Activated T-cell treated with anti-CD3 and anti-CD28 coated beads for 48 hours (primary cell): Measurements from ENCODE around the gene JAZF1.

Source experiments
- DNase-seq: peaks from one replicate; pipeline ENCODE4 v3.0.0-alpha.2; 2020; ENCODE audit warnings: low read depth

JAZF1 gene

DNA sequence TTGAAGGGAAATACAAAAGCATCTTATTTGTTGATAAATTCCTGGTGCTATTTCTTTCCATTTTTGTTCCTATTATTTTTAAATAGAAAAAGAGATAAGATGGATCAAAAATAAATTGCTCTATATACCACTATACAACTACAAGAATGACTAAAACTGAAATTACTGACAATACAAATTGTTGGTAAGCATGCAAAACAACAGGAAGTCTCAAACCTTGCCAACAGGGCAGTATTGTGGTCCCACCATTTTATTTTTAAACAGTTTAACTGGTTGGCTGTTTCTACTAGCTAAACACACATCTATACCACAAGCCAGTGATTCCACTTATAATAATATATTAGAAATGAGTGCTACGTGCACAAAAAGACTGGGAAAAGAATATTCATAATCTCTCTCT, 213.0 kb downstream of the JAZF1 start:
- no peak for DNase-seq

DNA sequence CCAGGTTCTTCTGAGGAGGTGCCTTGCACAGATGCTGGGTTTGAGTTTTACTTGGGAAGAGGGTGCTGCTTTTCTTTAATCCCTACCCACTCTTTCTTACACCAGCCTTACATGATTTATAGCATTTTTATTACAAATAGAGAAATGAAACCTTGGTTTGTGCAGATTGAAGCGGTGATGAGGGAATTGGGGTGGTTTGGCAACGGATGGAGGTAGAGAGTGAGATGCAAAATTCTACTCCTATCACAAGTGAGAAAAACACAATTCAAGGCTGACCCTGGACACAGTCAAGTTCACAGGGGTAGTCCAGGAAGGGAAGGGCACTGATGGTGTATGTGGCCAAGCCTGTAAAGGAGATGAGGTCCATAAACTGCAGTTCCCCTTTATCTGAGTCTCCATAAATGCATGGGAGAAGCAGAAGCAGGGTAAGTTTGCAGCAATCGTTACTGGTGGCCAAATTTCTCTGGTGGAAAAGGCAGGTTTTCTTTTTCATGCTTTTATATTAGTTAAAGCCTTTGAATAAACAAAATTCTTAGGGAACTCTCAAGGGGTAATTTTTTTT, 214.3 kb downstream of the JAZF1 start:
- DNase-seq, result no peak

DNA sequence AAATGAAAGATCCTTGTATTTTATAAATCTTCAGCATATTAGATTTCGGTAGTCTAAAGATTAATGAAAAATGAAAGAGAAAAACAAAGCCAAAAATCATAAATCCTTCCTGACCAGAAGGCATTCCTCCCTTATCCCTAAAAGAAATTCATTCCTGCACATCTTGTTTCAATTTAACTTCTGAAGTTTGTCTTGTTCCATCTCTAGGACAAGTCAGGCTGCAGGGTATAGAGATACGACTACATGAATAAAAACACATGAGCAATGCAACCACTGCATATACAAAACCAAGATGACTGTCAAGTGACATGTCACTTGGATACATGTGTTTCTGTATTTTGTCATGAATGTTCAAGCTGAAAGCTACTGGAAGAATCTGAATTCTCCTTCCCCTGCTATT, 214.9 kb downstream of the JAZF1 start:
- DNase-seq, result no peak

DNA sequence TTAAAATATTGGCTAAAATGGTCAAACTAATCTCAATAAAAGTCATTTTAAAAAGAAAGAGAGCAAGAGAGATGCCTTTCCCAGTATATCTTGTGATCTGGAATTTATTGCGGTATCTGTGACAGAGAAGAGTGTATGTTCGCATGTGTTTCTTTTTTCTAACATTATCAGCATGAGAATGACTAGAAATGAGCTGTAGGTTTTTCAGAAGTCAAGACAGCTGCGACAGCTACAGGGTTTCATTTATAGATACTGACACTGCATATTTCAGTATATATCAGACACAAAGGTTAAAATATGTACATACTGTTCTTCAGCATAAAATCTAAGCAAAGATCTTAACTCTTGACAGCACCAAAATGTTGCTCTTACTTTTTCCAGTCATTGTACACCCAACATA, 215.8 kb downstream of the JAZF1 start:
- DNase-seq, result no peak

DNA sequence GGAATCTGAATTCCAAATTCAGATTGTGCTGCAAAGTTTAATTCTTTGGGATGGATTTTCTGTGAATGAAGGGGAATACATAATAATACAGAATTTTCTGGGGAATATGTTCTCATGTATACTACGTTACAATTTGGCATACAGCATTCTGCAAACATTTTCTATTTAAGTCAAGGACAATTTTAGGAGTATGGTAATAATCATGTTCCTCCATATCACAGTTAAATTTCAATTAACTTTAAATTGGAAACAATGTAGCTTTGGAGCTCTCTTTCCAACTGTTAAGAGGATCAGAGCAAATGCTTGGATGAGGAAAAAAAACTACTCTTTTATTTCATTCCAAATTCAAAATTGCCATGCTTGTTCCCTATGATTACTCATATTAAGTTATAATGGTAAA, 217.5 kb downstream of the JAZF1 start:
- DNase-seq, result no peak

DNA sequence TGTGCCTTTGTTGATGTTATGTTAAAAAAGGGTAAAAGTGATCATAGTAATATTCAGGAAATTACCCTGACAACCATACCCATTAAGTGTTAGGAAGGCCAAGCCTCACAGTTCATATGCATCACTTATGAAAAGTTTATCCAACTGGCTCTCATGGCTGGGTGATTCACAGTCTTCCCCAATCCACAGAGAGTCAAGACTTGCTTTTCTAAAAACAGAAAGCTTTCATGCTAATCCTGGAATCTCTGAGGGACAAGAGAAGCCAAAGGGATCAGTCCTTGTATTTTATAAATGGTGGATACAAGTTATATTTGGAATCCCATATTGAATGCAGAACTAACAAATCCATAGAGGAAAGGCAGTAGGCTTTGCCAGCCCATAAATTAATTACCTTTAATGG, 218.3 kb downstream of the JAZF1 start:
- no peak for DNase-seq

DNA sequence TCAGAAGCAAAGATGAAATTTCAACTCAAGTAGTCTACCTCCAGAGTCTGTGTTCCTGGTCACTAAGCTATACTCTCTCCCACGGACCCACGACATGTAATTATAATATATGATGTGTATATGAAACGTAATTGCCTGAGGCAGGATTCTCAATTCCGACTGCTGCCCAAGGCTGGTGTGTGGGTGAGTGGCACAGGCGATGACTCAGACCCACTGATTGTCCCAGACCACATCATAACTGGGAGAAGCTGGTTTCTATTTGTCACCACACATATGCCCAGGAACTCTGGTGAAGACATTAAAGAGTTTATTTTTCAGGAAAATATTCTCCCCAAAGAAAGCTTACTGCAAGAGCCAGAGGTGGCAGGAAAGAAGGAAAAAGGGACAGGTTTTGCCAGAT, 219.3 kb downstream of the JAZF1 start:
- DNase-seq, result no peak

DNA sequence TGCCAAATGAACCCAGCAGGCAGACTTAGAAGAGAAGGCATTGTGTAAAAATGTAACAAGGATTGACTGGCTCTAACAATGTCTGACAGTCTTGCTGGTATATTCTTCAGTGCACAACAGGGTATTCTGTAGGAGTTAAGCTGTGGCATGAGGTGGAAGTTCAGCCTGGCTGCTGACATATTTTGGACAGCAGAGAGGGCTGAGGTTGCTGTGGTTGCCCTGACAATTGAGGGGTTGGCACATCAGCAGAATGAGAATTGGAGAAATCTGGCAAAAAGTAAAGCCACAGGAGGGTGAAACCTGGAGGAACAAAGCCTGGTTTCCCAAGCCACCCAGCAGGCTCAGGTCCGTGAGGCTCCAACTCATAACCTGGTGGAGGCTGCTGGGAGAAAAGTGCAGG, 220.2 kb downstream of the JAZF1 start:
- DNase-seq, result no peak

DNA sequence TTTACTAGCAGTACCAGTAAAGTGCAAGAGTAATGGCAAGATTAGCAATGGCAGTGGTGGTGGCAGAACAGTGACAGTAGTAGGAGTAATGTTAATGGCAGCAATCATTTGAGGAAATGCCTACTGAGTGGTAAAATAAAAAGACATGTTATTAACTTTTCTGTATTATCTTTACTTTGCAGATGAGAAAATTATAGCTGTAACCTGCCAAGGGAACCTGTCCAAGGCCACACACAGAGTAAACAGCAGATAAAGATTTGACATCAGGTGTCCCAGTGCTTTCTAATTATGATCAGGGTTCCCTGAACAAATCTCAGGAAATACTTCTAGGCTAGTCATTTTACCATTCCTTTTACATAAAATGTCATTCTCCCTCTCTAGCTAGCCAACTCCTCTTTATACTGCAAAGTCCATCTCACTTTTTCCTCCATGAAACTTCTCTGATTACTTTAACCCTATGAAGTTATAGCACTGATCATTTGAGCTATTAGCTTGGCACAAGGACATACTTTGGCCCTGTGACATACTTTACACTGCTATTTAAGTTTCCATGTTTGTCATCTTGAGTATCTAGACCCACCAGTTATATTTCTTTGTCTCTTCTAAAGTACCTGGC, 221.6 kb downstream of the JAZF1 start:
- no peak for DNase-seq

DNA sequence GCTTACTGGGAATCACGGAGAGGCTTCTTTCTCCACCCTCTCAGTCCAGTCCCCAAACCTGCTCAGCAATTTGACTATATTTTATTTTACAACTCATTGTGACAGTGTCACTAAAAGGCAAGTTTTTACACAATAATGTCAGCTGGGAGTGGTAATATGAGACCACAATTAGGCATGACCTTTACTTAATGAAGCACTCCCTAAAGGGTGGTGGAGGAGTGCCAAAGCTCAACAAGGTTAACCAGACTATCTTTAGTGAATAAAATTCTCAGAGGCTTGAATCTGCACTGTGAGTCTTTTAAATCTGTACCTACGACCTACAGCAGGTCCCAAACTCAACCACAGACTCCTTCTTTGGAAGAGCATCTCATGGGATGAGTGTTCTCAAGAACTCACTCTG, 225.0 kb downstream of the JAZF1 start:
- DNase-seq, result no peak

DNA sequence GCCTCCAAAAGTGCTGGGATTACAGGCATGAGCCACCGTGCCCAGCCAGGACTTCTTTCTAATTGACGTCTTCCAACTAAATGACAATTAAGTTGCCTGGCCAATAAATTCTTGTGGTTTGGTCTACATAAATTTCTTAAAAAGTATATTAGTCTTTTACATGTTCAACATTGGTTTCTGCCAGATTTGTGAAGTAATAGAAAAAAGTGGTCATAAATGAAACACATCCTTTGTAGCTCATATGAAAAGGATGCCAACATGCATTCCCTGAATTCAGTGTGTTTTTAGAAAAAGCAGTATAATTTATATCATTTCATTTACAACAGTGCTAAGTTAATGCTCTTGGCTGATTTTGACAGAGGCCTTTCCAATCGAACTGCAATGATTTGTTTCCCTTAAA, 225.6 kb downstream of the JAZF1 start:
- no peak for DNase-seq

DNA sequence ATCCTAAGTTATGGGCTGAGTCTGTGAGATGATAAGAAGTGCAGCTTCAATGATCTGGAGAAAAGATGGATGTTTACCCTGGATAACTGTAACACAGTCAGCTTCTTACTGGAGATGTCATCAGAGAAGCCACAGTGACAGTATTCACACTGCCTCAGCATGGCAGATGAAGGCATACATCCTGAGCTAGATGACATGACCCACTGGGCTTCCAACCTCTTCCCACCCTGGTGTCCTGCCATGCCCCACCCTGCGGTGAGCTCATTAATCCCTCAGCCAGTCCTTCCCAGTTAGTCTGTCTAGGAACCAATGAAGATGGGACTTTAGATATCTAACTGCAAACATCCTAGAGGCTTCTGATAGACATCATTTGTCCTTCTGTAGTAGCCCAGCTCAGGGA, 226.8 kb downstream of the JAZF1 start:
- DNase-seq, result no peak

DNA sequence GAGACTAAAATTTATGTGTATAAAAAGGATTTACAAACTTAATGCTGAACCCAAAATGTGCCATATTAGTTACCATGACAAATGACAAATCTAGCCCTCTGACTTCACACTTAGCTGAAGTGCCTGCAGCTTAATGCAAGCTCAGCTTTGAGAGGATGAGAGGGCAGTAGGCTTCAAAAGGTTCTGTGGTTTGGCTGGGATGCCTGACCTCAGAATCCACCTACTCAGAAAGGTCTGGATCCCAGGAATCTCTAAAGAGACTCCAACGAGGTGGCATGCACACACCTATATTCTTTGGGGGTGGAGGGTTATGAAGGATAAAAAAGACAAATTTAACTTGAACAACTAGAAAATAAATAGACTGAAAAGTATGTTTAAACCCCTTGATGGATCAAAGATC, 227.2 kb downstream of the JAZF1 start:
- no peak for DNase-seq

DNA sequence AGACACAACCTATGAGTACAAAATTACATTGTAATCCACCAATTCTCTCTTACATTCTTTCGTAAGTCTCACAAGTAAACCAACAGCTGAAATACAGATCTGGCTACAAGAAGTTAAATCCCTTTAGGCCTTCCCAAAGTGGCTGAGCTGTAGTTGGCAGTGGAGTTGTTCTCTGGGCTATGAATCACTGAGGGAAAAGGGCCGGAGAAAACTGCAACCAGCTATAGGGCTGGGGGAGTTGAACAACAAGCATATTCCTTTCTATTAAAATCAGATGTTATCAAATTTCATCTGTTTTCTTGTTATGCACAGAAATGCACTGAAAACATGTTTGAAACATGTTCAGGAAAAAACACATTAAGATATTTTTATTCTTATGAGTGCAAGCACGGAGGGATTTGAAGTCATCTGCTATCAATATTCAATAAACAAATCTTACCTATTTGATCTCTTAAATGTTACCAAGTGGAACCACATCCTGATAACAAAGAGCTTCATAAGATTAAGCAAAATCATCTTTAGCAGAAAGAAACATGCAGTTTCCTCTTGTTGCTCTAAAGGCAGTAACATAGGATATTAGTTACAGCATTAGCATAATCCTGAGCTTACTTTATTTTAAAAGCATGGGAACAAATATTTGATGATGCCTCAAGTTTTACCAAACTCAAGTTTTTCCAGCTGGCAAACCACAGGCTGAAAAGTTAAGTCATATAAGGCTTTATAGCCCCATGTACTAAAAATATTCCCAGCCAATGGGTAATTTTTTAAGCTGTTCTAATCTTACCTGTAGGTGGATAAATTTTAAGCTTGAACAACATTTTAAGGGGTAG, 227.9 kb downstream of the JAZF1 start:
- DNase-seq, result no peak

DNA sequence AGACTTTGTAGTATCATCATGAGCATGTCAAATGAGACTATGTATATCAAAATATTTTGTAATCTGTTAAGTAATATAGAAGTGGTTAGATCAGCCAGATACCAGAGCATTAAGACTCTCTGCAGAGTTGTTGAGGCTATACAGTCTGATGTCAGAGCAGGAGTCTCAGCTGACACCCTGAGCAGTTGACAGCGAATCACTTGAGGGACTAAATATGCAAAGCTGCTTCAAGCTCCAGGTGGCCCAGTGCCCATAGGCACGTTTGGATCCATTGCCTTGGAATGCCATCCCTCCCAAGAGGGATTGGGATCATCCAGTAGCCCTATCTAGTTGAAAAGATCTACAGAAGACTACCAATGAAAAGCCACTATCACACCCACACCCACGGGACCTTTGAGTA, 230.5 kb downstream of the JAZF1 start:
- no peak for DNase-seq

DNA sequence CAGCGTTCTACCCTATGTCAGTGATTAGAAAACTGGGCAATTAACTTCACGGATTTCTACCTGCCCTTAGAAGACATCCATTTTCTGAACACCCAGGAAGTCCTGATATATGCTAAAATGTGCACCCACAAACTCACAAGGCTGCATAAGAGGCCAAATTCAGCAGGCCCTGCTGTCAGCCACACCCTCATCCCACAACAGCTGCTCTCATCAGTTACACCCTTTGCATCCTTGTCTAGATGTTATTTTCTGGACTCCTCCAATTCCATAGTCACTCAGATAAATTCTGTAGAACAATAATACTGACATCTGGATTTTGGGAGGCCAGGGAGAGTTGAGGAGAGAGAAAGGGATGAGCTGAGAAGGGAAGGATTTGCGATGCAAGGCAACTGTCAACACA, 231.7 kb downstream of the JAZF1 start:
- no peak for DNase-seq

DNA sequence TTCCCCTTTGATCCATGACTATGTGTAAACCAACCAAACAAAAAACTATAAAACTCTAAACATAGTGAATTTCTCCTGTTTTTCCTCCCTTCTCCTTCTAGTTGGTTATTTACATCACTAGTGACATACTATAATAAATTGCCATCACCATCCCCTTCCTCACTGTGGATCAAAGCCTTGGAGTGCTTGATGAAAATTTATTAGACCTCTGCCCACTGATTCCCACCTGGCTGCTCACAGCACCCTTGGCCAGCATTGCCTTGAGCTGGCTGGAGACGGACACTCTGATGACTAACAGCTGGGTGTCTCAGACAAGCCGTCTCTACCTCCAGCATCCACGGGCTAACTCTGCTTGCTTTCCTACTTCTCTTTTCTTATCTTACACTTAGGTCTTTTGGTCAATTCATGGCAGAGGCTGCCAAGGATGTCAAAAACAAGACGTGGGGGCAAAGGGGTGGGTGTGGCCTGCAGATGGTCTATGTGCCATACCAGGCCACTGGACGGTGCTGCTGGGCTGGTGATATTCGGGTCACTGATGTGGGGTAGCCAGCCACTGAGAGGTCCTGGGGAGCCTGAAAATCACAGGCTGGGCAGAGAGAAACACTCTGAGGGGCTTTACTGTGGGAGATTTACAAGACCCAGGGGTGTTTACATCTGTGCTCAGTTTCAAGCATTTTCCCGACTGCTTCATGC, 232.9 kb downstream of the JAZF1 start:
- DNase-seq, result no peak

DNA sequence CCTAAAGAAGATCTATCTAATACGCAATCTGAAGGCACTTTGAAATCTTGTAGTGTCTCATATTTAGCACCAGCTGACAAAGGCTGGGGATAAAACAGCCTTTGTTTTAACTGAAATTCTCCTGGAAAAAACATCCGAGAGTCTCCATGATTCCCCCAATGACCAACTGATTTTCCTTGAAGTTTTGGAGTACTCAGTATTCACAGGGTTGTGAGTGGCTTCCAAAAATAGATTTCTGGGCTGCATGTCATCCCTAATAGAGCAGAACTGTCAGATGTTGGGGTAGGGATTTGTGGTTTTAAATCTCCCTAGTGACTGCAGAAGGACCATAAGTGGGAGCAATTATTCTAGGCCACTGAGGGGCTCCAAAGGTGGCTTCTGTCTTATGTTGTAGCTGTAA, 234.2 kb downstream of the JAZF1 start:
- no peak for DNase-seq

DNA sequence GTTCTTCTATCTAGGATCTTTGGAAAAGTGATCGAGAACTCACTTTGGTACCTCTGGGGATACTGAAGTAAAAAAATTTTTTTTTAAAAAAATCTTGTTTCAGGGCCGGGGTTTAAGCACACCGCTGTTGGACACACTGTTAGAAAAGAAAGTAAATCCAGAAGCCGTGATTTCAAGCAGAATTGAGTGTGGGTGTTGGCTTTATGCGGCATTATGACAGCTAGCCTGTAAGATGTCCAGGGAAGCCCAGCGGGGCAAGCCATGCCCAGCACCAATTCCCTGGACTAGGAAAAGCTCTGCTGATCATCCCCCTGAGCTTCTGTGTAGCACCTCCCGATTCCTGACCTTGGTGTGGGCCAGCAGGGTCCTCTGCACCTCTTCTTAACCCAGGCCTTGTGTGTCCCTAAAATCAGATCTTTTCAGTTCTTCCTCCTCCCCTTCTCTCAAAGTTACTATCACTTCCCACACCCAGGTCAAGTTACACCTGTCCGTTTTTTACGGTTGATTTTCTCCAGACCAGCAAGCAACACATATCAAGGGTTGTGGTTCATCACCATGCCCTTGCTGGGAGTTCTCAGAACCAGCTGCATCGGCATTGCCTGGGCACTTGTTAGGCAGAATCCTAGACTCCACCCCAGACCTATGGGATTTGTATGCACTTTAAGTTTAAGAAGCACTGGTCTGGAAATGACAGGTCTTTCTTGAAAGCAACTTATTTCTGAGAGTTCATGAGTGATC, 235.4 kb downstream of the JAZF1 start:
- no peak for DNase-seq

DNA sequence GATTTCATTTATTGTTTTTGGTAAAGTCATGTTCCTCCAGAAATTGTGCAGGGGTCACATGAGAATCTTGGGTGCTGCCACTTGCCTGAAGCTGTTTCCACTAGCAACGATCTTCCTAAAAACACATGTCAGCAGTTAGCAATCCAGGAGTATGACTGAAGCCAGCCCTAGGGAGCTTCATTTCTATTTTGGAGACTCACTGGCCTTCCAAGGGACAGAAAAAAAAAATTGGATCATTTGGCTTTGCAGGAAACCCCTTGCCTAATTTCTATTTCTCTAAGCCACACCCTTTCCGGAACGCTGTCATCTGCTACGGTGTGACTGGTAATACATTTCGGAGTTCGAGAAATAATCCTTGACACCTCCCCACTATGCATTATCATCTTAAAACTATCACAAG, 236.0 kb downstream of the JAZF1 start:
- DNase-seq, result no peak

DNA sequence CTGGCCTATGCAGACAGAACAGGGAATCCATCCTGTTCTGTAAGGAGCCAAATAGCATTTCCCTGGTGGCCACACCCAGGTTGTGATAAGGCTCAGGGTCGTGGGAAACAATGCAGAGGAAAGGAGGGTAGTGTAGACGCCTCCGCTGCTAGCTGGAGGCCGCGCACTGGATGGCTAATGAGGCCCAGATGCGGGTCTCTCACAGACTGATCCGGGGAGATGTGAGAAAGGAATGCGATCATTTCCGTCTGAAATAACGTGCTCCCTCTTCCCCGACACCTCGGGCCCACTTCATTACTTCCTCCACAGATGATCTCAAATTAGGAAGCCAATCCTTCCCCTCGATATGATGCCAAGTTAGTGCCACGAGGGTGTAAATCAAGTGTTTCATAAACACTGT, 237.4 kb downstream of the JAZF1 start:
- DNase-seq, result no peak

DNA sequence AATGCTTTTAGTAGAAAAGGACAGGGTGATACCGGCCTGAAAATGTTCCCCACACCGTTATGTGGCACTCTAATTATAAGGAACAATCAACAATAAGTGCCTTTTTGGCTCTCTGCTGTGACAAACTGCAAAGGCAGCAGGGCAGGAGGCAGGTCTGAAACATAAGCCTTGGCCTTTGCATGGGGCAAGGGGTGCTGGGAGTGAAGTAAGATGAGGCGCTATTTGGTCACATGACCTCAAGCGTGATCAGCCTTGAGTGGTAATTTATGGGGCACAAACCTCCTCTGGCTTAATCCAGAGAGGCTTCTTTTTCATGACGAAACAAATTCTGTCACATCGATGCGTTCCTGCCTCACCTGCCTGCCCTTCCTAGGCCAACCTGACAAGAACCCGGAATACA, 237.9 kb downstream of the JAZF1 start:
- no peak for DNase-seq
